ENCODE data around the gene SAMD14.

The SAMD14 gene

DNA sequence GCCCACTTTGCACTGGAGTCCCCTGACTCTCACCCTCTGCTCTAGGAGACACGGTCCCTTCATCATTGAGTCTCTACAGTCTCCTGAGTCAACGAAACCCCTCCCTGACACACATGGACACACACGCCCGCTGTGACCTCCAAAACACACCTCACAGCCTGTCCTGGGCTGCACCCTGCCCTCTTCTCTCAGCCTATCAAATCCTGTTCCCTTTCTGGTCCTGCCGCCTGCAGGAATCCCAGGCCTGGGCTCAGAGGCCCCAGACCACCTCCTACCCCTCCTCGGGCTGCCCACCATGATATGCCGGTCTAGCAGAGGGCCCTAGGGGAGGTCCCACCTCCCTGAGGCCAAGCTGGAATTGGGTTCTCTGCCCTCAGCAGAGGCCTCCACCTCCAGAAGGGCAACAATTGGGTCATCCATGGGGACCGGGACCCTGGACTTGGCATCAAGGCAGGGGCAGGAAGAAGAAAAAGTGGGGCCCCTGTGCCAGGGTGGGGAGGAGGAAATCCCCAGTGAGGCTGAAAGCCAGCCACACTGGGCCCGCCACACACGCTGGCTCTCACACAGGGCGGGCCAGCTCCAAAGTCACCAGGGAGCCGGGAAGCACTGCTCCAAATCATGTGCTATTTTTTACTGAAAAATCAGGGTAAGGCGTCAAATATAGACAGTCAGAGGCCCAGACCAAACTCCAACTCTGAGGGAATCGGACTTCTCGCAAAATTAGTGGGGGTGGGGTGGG lies 17.1 kb upstream of the SAMD14 start:
- peak; percentile 42 for DNase-seq

- DNase-seq = peak; percentile 36
Observed at GRCh38 chr17:50146230-50146926, 16.4 kb upstream of the SAMD14 start.

DNA sequence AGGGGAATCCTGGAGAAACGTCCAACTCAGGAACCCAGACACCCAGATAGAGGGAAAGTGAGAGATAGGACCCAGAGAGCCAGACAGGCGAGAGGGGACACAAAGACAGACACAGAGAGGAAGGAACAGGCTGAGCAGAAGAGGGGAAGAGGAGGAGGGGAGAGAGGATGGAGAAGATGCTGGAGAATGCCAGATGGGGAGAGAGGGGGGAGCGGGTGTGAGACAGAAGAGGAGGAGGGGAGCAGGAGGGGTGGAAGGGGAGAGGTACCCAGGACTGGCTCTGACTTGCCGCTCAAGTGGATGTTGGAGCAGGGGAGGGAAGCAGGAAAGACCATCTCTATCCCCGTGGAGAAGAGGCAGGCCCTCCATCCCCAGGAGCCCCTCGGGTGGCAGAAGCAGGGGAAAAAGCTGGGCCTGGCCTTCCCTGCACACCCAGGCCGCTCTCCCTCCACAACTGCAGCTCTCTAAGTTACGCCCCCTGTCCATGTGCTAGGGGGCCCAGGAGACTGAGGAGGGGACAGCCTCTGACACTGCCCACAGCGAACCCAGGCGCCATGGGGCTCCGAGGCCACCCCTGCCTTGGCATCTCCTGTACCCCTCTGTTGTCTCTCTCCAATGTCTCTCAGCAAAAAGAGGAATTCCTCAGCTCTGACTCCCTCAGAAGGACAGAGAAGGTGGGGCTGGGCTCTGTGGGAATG lies 15.7 kb upstream of the SAMD14 start:
- no peak for DNase-seq

- DNase-seq = no peak
Observed at GRCh38 chr17:50144845-50145531, 15.0 kb upstream of the SAMD14 start.

DNA sequence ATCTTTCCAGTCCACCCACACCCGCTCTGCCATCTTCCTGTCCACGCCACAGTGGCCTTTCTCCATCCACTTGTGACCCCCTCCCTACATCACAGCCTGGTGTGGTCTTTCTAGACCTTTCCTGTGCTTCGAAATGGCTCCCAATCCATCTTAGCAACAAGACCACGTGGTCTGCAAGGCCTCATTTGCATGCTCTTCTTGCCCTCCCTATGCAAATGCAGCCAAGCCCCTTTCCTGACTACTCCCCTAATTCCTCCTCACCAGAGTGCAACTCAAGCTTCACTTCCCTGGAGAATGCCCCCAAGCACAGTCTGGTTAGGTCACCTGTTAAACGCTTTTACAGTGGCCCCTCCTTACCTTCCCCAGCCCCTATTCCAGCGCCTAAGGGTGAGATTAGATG lies 14.4 kb upstream of the SAMD14 start:
- DNase-seq = no peak

GRCh38 chr17:50143461-50144176 lies 13.7 kb upstream of the SAMD14 start:
- DNase-seq = no peak

- peak; percentile 24 for DNase-seq
Observed at GRCh38 chr17:50141745-50142110, 11.8 kb upstream of the SAMD14 start.

DNA sequence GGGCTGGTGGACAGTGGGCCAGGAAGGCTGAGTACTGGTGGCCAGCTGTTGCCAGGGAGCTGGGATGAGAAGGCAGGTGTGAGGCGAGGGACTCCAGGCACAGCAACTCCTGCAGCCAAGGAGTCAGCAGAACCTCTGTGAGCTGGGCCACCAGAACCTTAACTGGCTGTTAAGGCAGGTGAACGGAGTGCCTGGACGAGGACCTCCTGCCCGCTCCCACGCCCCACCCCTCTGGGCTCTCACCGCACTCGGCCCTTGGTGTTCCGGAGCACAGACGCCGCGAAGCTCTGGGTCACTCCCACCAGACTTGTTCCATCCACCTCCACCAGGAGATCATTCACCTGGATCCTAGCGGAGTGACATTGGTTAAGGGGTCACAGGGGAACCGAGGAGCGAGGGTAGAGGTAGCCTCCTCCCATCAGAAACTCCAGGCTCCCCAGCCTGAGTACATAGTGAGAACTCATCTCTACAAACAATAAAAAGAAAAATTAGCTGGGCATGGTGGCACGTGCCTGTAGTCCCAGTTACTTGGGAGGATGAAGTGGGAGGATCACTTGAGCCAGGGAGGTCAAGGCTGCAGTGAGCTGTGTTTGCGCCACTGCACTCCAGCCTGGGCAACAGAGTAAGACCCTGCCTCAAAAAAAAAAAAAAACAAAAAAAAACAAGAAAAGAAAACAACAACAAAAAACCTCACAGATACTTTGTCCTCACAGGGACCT lies 11.2 kb upstream of the SAMD14 start:
- no peak for DNase-seq

DNA sequence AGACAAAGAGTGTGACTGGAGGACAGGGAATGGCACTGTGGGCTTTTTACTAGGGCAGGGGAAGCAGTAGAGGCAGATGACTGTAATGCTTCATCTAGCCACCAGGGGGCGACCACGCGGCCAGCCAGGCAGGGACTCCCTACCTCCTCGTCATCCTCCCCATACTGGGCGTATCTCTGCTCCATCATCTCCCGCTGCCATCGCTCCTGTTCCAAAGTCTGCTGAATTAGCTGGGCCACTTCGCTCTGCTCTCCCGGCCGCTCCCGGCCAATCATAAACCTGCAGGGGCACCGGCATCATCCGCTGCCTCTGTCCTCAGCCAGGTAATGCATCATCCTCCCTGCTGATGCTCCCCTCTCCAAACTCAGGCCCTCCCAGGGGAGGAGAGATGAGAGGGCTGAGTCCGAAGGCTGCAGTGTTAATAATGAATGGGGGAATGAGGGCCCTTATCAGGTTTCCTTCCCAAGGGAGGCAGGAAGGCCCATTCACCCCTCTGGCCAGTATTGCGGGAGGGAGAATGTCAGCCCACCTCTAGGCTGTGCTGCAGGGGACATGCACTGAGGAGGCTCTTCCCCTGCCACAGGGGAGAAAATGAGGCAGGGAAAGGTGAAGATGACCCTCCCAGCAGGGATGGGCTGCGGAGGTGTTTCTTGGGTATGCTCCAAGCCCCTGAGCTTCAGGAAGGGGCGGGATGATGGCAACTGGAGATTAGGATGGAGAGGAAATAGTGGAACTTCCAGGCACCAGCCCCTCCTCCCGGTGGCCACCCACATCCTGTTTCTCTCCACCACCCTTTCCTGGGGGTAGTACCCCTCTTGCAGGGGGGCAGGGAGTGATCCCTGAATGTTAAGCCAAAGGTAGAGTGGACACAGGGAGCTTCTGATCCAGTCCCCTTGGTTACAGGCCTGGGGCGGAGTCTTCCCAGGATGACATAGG lies 10.3 kb upstream of the SAMD14 start:
- DNase-seq = peak; percentile 85

DNA sequence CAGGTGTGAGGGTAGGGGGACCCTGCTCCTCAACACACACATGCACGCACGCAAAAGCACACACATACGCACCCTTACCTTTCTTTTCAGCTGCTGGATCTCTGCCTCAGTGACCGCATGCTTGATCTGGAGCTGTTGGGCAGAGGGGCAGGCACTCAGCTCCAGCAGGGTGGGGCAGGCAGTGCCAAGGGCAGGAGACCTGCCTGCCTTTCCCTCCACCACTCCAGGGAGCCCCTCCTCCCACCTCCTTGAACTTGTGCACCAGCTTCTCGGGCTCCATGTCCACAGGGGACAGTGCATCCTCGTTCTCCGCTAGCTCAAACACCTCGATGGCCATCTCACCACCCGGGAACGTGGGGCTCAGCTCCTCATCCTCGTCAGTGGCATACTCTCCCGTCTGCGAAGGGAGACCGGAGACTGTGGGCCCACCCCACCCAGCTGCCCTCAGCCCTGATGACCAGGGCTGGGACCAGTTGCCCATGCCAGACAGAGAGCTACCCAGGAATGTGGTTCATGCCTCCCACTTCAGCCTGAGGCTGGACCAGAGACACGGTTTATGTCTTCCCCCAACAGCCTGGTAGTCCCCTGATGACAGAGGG lies 9.3 kb upstream of the SAMD14 start:
- DNase-seq = no peak

GRCh38 chr17:50137042-50137441 lies 7.1 kb upstream of the SAMD14 start:
- no peak for DNase-seq

GRCh38 chr17:50136096-50136687 lies 6.2 kb upstream of the SAMD14 start:
- no peak for DNase-seq

GRCh38 chr17:50135316-50136095 lies 5.5 kb upstream of the SAMD14 start:
- no peak for DNase-seq

GRCh38 chr17:50134206-50135110 lies 4.5 kb upstream of the SAMD14 start:
- DNase-seq = no peak

DNA sequence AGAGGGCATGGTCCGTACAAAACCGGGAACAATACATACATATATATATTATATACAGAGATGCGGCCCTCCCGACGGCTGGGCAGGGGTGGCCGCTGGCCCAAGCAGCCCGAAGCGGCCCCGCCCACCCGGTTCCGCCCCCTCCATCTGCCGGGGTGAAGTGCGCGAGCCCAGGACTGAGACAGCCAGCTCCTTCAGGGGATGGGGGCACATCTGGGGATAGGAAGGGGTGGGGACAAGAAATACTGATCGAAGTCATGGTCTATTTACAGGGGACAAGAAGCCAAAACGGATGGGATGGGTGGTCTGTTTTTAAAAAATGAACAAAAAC lies 3.8 kb upstream of the SAMD14 start:
- DNase-seq = no peak

- no peak for DNase-seq
Observed at GRCh38 chr17:50133028-50133768, 3.2 kb upstream of the SAMD14 start.

- DNase-seq = no peak
Observed at GRCh38 chr17:50132104-50132794, 2.3 kb upstream of the SAMD14 start.

Measured in CD4-positive, alpha-beta T cell treated with Interleukin-21 for 1 hour (primary cell).